GM18858 (cell line): ENCODE data around the gene CCDC171.

Experiments
- ATAC-seq: cut with Tn5 transposase; IDR thresholded peaks from one replicate; pipeline ENCODE4 v1.9.1; 2021; ENCODE audit not compliant: unreplicated experiment

CCDC171 gene

DNA sequence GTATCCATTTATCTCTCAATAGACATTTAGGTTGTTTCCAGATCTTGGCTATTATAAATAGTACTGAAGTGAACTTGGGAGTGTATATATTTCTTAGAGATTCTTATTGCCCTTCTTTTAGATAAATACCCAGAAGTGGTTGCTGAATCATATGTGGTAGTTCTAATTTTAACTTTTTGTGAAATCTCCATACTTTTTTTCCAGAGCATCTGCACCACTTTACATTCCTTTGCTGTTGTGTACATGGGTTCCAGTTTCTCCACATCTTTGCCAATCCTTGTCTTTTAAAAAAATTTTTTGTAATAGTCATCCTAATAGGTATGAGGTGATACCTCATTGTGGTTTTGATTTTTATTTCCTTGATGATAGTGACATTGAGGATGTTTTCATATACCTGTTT, 303.7 kb downstream of the CCDC171 start:
- ATAC-seq, result no peak

DNA sequence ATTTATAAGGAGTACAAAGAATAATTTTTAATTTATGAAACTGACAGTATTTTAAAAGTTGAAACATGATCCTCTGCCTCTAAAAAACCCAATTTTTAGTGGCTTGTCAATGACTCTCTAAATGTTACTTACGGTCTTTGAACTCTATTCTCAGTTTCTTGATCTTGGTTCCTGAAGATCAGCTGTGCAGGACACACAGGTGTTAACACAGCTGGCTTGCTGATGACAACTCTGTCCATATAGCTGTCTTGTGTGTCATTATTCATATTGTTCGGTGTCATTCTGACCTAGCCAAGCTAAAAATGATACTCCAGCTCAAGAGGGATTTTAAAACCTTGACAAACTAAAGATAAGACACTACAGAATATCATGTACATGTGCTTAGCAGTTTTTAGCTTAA, 314.5 kb downstream of the CCDC171 start:
- ATAC-seq, result peak; percentile 57

DNA sequence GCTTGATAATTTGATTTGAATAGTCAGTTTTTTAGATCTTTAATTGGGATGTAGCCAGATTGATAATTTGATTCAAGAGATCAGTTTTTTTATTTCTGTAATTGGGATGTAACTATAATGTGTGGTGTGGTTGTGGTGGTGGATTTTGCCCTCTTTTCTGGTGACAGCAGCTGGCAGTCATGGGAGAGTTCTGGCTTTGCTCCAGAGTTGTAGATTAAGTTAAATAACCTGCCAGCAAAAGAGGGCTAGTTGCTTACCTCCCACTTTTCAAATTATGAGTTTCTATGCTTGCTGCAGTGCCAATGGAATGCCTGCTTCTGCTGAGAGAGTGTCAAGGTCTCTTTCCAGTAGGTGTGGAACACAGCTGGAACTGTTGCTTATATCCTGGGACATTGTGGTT, 315.1 kb downstream of the CCDC171 start:
- no peak for ATAC-seq

DNA sequence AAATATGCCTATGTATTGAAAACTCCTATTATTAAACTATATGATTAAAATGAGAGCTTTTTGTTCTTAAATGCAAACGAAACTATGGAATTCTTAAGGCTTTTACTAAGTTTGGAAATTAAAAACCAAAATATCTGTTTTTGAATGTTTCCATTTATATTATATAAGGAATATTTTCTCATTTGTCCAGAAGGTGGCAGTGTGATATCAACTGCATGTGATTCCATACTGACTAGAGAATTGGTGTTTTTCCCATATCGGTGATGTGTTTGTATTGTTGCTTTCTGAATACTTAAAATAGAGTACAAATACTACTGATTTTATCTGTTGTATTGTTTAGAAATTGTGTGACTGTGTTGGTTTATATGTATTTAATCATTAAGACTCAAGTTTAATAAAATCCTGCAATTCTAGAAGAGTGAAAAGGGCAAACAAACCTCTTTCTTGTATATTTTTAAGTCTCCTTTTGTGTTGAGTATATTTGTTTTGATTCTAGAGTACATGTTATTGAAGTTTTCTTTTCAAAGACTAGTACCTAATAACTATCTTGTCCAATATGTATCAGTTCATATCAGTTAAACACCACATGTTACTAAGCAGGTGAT, 320.8 kb downstream of the CCDC171 start:
- ATAC-seq, result peak; percentile 79

DNA sequence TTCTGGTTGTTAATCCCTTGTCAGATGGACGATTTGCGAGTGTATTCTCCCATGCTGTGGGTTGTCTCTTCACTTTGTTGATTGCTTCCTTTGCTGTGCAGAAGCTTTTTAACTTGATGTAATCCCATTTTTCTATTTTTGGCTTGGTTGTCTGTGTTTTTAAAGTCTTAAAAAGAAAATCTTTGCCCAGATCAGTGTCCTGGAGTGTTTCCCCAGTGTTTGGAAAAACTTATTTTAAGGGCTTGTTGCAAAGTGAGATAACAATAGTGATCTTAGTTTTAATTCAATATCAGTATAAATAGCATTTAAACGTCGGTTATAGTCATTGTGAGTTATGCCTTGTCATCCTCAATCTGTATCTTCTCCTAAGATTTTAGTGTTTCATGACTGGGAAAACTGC, 329.5 kb downstream of the CCDC171 start:
- no peak for ATAC-seq

DNA sequence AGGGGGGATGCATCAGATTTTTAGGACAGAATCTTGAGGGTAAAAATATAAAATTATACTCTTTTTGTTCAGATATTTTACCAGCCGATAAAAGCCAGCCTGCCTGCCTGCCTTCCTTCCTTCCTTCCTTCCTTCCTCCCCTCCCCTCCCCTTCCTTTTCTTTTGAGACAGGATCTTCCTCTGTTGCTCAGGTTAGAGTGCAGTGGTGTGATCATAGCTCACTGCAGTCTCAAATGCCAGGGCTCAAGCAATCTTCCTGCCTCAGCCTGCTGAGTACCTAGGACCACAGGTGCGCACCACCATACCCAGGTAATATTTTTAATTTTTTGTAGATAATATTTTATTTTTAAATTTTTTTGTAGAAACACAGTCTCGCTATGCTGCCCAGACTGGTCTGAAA, 330.0 kb downstream of the CCDC171 start:
- ATAC-seq, result no peak

DNA sequence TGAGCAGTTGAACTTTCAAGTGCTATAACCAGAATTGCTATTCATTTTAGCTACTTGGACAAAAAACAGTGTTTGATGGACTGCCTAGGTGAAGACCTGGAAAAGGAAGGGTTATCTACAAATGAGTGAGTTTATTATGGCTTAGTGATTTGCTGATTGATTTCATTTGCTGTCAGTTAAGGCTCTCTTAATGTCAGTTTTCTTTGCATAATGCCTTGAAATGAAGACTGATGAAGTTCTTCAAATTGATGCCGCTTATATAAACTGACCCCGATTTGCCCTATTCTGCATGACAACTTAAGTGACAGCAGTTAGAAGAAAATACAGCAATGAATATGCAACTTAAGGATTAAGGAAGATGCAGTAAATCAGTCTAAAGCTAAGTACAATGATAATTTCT, 332.6 kb downstream of the CCDC171 start:
- no peak for ATAC-seq

DNA sequence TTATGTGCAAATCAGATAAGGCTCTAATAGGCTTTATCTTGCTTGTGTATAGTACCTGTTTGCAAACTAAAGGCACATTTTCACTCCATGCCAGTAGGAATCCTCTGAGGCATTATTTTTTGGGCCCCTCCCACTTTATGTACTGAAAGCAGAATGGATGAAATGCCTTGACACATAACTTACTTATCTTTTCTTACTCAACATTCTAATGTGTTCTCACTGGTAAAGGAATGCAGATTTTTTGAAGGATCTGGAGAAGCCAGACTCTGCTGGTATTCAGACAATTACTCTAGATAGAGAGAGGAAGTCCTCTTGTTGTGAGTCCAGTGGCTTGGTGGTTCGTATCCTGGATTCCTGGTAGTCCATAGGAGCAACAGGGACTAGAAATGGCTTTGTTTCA, 336.7 kb downstream of the CCDC171 start:
- no peak for ATAC-seq

DNA sequence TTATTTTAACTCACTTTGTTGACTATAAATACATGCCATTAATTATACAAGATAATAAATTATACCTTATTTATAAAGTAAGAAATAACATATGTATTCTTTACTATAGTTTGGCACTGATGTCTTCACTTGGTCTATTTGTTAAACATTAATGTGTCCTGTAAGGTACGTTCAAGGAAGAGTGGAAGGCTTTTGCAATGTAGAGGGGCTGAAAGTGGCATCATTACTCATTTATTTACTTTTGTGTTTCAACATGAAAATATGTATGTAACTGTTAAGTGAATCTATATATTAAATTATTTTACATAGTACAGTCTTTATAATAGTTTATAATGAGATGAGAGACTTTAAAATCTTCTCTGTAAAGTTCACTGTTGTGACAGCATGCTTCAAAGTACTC, 348.7 kb downstream of the CCDC171 start:
- ATAC-seq, result no peak

DNA sequence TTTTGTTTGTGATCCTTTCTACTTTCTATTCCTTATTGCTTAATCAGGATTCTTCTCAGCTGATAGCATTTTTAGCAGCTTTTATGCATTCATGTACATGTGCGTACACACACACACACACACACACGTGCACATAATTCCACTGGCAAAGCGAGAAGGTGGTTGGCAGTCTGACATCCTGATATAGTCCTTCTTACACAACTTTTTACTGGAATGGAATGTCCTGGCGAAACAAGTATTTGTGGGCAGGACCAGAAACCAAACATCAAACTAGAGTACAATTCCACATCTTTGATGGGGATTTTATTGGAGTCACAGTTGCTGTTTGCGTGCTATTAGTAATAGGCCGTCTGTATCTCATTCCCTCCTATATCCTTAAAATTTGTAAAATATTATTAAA, 356.5 kb downstream of the CCDC171 start:
- no peak for ATAC-seq

DNA sequence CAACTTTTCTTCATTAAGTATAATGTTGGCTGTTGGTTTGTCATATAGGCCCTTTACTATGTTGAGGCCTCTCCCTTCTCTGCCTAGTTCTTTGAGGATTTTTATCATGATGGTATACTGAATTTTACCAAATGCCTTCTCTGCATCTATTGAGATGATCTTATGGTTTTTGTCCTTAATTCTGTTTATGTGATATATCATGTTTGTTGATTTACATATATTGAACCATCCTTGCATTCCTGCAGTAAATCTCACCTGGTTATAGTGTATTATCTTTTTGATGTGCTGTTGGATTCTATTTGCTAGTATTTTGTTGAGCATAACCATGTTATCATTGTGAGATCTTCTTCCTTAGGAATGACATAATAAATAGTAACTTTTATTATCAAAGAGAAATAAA, 362.9 kb downstream of the CCDC171 start:
- no peak for ATAC-seq

DNA sequence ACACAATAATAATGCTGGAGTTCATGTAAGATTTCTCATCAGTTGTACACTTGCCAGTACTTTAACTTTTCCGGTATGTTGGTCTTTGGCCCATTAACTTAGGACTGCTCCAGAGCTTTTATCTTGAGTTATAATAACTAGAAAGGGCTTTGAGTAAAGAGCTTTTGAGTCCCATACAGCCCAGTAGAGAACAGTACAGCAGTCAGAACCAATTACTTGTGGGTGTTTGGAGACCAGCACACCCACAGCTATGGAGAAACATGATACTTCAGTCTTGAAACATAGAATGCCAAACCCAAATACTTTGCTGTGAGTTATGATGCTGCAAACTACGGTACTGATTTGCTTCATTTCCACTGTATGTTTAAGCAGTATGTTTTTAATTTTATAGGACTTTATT, 374.3 kb downstream of the CCDC171 start:
- no peak for ATAC-seq

DNA sequence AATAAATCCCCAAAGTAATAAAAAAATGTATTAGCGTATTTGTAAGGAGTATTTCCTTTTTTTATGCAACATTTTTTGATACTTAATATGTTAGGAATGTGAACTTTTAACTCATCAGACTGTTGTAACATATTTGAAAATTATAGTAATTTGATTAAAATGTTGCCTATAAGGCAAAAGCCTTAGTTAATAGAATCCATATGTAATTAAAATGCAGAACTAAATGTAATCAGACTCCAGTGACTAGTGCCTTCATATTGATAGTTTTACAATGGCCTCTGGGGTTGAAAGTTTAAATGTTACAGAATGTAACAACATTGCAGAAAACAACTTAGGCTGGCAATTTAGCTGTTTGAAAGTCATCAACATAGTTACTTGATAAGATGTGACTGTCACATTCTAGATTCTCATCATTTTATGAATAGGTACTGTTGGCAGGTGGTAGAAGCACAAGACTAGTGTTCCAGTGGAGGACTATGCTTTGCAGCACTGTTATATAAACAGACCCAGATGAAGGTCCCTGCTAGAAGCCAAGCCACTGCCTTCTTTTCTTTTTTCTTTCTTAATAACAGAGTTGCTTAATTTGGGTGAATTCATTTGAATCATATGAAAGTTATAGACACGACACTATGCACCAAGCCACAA, 382.9 kb downstream of the CCDC171 start:
- no peak for ATAC-seq

DNA sequence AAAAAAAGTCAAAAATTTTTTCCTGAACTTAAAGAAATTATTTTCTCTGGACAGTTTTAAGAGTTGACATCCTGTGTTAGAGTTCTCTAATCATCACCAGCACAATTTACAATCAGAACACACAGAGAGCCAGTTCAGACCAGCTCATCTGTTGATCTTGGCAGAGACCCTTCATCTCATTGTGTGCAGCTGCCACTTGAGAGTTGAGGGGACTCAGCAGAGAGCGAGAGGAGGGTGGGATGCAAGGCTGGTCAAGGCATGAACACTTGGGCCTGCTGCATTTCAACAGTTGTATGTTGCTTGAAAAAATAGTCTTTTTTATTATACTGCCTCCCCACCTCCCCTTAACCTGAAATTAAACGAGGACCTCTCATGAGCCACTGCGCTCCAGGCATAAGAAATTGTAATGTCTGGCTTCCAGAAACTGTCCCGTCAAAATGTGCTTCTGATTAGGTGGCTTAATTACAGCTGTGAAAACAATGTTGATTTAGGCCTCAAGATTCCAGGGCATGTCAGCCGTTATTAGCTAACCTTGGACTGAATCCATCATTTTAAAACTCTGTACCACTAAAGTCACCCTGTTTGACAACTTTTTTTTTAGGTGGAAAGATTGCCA, 383.6 kb downstream of the CCDC171 start:
- ATAC-seq, result no peak

DNA sequence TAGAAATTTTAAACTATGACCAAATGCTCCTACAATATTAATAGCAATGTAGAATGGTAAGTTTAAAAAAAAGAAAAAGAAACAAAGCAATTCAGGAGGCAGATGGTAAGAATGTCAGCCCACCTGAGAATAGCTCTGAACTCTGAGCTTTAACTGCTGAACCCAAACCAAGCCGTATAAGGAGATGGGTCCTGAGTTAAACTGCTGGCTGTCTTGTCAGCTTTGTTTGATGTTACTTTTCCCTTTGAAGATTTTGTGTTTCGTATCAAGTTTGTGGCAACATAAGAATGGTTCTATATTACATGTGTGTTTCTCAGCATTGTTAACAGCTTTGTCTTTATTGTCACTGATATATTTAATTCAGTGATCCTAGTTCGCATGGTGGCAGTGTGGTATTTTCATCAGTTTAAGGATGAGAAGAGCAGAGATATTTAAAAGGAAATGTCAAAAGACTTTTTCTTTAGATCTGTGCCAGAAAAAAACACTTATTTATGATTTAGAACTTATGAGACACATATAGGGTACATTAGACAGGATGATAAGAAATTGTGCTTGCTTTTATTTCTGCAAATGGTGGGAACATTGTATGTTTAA, 390.1 kb downstream of the CCDC171 start:
- ATAC-seq, result no peak

DNA sequence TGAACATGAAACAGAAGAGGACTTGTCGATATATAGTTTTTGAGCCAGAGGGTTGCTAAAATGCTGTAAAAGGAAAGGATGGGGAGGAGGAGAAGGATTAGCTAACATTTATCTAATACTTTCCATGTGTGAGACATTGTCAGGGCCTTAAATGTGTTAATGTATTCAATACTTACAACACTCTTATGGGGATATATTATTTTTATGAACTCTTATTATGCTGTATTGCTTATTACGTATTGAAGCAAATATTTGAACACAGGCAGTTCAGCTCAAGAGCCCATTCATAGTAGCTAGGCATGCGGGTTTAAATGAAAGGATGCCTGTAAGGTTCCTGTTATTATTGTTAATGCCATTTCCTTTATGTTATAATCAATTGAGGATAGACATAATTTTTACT, 391.5 kb downstream of the CCDC171 start:
- no peak for ATAC-seq

DNA sequence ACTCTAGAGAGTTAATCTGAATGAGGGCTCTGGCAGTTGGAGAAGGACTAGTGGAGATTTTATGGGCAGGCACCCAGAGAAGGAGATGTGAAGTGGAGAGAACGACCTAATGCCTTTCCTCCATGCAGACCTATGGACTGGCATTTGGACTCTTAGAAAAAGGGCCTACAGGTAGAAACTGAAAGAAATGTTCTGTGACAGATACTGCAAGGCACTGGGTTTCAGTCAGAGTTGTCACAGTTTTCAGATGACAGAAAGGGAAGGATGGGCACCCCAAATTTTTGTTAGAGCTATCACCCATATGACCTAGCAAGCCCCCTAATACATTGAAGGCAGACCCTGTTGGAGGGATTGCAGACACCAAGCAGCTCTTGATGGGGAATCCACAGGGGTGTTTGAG, 406.8 kb downstream of the CCDC171 start:
- ATAC-seq, result no peak

DNA sequence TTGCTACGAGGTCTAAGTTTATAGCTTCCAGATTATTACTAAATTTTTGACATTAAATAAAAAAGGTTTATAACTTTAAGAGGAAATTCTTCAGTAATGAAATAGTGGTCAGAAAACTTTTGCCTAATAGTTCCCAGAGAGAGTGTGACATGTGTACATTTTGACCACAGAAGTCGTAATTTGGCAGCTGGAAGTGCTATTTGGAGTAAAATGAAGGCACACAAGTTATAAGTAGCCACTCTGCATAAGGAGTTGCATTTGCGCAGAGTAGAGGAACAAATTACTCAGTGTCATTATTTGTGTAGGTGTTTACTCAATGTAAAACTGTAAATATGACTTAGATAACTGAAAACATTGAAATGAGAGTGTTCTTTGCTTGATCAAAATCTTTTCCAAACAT, 408.4 kb downstream of the CCDC171 start:
- ATAC-seq, result no peak

DNA sequence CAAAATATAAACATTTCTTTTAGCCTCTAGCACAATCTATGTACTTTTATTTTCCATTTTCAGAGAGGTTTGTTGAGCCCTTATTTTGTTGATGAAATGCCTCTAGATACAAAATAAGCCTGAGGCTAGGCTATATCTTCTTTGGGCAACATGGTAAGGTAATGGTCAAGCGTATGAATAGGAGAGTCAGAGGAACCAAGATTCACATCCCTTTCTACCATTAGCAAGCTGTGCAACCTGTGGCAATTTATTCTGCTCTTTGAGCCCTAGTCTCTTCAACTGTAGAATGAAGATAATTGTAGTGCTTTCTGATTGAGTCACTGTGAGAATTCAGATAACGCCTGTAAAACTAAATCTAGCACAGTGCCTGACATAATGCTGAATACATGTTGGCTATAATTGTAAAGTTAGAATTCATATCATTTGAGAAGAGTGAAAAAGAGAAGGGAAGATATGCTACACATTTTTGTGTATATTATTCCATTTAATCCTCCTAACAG, 412.5 kb downstream of the CCDC171 start:
- ATAC-seq, result no peak

DNA sequence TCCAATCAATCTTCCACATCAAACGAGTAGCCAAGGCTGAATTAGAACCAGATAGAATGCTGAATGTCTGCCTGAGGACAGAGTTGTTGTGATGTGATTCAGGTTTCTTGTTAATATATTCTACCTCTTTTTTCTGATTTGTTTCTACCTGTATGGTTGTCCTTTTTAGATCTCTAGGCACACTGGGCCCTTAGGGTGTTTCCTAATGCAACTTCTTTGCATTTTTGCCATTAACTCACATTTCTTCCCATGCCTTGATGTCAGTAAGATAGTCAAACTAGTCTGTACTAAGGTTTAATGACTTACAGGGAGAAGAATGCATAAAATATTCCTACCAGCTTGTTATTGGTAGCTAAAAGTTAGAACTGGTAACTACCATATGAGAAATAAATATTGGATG, 413.6 kb downstream of the CCDC171 start:
- no peak for ATAC-seq

DNA sequence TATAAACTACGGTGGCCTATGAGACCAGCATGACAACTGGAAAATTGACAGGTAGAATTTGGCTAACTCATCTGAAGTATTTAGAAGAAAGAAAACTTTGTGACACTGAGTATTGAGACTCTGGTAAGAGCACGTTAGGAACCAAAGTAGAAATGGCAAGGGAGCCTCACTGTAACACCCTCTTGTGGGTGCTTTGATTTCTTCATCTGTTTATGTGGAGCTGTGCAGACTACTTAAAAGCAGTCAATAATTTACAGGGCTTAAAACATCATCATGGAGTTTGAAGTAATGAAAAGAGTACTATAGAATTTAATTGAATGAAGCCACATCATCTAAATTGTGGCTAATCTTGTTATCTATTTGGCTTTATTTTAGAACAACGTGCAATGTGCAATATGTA, 414.2 kb downstream of the CCDC171 start:
- ATAC-seq, result no peak

DNA sequence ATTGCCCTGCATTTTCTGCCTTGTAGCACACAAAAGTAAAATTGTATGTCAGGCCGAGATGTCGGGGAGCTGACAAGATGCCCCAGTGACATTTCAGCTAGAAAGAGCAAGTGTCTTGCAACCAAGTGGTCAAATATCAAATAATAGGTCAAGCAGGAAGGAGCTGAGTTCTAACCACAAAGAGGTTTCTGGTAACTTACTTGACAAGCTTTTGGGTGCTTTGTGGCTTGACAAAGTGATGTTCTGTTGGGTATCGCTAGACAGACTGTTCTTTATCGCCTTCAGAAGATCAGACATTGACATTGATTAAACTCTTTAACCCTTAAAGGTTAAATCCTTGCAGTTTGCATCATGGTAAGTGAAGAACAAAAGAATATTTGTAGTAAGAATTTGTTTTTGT, 419.9 kb downstream of the CCDC171 start:
- no peak for ATAC-seq
